Lower leg skin (tissue), 4 donors: ENCODE data around the gene RCE1. TPM values are rescaled to one million over a fixed set of nuclear protein-coding genes. Genes with fewer than 3 reads are reported as not detected.

Experiments
- DNase-seq, 2 donors: peaks; one replicate each; pipeline ENCODE4 v3.0.0-alpha.2; 2019; ENCODE audit warnings: low spot score in 2 of 2
- H3K4me3 ChIP-seq: fragments of 200-600 bp; sonication (generic); 2 replicates; pipeline ENCODE4 v1.5.1; 2017; ENCODE audit warnings: mild to moderate bottlenecking, low read depth; ENCODE audit not compliant: poor library complexity, severe bottlenecking
- POLR2A ChIP-seq, 2 donors: fragments of 450-650 bp; IDR thresholded peaks; one replicate each; pipeline ENCODE4 v1.6.1; 2016 to 2017; ENCODE audit warnings: antibody characterized with exemption in 2 of 2, mild to moderate bottlenecking in 1 of 2, moderate library complexity in 1 of 2
- WGBS, 2 donors: methylation state at CpG; one replicate each; pipeline ENCODE4 v1.1.5; 2018; 5-methylcytosine and 5-hydroxymethylcytosine counted together
- intact Hi-C: fragments of 100-400 bp; cut with DNase I; formaldehyde crosslinking; loops from one replicate; pipeline ENCODE4 v1.15.0; 2023; ENCODE audit warnings: low total_unique reads
- total RNA-seq, 4 donors: library from RNA; depleted of rRNA; stranded (reverse); fragments of >200 nt; gene quantifications; one replicate each; pipeline ENCODE4 v1.1.0, GENCODE V29; 2016
- TF ChIP-seq, protein P1 (sequence below), 3 donors: fragments of 450-650 bp; IDR thresholded peaks; one replicate each; pipeline ENCODE4 v1.5.1; 2016; ENCODE audit warnings: antibody characterized with exemption in 3 of 3, mild to moderate bottlenecking in 3 of 3, moderate library complexity in 2 of 3

Gene RCE1
- total RNA-seq, 4 donors from 2014 or later = 23.8 to 32.8 (median 29.7) TPM

DNA sequence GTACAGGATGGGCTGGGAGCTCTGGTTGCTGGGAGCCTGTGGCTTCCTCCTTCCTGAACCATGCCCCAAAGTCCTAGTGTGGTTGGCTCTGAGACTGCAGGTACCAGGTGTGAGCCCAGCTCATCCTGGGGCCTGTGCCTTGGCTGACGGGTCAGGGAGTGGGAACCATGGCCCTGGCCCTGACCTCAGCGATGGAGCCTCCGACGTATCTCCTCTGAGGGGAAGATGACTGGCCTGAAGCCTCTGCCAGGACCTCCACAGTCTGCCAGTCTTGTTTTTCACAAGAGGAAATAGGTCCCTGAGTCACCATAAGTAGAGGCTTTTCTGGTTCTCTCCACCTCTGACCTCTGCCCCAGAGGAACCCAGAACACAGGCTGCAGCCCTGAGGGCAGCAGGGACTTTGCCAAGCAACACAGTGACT lies 3.4 kb downstream of the RCE1 start:
- no peak overlapping the region for H3K4me3 ChIP-seq
- TF ChIP-seq, protein P1, sequence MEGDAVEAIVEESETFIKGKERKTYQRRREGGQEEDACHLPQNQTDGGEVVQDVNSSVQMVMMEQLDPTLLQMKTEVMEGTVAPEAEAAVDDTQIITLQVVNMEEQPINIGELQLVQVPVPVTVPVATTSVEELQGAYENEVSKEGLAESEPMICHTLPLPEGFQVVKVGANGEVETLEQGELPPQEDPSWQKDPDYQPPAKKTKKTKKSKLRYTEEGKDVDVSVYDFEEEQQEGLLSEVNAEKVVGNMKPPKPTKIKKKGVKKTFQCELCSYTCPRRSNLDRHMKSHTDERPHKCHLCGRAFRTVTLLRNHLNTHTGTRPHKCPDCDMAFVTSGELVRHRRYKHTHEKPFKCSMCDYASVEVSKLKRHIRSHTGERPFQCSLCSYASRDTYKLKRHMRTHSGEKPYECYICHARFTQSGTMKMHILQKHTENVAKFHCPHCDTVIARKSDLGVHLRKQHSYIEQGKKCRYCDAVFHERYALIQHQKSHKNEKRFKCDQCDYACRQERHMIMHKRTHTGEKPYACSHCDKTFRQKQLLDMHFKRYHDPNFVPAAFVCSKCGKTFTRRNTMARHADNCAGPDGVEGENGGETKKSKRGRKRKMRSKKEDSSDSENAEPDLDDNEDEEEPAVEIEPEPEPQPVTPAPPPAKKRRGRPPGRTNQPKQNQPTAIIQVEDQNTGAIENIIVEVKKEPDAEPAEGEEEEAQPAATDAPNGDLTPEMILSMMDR (IDR thresholded peaks at IDR 0.05) = no peak
- no peak for TF ChIP-seq POLR2A (IDR thresholded peaks at IDR 0.05)
- WGBS, 2 donors = 79 to 83% methylated on average over 3 to 4 of the region's 4 CpGs
- DNase-seq = peak in 1 of 2 donors; percentile 81
- intact Hi-C loops = no loop called here

DNA sequence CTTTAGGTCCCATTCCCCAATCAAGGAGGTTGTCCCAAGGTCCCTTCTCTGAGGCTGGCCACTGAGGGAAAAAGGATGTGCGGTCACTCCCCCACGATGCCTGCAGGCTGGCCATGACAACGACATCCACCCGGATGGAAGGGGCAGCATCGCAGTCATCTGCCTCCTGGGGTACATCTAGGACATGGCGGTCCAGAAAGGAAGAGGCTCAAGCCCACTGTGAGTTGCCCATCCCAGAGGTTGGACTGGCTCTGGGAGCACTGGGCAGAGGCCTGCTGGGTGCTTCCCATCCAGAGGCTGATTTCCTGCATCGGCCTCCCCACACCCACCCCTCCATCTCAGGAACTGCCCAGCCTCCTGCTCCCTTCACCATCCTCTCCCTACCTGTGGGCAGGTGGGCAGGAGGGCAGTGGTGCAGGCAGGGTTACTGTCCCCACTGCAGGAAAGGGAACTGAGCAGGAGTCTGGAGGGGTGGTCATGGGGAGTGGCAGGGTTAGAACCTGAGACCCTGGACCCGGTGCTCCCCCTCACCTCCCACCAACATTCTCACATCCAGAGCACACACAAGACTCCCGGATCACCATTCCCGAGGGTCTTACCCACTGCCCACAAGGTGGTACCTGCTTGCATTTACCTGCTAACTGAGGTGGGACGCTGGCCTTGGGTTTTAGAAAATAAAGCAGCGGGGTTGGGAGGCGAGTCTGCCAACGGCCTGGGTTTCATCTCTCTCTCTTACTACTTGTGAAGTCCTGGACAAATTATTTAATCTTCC lies 4.4 kb downstream of the RCE1 start:
- H3K4me3 ChIP-seq = no peak overlapping the region
- intact Hi-C loops = no loop called here
- WGBS, 2 donors = 80 to 83% methylated on average over 14 of the region's 14 CpGs
- TF ChIP-seq, protein P1 (IDR thresholded peaks at IDR 0.05) = no peak
- no peak for TF ChIP-seq POLR2A (IDR thresholded peaks at IDR 0.05)
- peak in 1 of 2 donors; percentile 68 for DNase-seq

DNA sequence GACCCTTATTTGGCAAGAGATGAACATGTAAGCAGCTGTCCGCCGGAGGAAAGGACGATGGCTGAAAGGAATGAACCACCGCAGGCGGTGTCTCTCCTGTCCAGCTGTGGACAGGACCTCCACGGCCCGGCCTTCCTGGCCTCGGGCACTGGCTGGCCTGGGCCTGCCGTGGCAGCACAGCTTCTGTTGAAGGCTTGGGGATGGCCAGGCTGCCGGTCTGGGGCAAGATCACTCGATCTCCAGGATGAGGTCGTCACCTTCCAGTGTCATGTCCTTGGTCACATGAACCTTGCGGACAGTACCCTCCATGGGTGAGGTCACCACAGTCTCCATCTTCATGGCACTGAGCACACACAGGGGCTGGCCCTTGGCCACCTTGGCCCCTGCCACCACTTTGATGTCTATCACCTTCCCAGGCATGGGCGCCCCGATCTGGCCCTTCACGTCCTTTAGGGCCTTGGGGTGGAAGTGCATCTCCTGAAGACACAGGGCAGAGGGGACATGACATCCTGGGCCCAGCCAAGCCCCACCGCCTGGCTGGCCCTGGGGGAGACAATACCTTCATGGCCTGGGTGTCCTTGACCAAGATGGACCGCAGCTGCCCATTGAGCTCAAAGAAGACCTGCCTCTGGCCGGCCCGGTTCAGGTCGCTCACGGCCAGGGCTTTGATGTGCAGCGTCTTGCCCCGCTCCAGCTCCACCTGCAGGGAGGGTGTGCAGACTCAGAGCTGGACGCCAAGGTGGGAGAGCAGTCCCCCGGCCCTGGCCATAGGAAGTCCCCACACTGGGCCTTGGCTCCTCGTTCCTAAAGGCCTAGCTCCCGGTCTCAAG lies 5.6 kb downstream of the RCE1 start:
- peak in 1 of 2 donors; percentile 86 for DNase-seq

DNA sequence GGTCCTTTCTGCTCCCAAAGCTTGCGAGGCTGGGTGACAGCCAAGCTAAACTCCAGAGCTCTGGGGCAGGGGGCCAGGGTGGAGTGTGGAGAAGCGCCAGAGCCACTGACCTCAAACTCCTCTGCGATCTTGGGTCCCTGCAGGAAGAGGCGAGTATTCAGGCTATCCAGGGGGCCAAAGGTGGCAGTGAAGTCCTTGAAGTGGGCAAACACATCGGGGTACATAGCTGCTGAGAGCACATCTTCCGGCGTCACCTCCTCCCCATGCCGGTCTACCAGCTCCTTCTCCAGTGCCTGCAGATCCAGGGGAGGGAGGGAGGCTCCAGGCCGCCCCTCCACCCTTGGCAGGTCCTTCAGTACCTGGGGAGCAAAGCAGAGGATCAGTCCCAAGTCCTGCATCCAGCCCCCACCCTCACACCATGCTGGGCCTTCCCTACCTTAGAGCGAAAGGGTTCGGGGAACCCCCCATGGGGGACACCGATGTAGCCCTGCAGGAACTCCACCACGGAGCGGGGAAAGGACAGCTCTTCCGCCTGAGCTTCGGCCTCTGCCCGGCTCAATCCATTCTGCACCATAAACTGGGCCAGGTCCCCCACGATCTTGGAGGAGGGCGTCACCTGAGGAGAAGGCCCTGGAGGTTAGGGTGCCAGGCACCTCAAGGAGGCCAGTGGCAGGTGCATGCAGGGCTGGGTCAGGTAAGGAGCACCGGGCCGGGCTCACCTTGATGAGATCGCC lies 6.4 kb downstream of the RCE1 start:
- 90 to 93% methylated on average over 14 to 20 of the region's 22 CpGs for WGBS, 2 donors
- TF ChIP-seq POLR2A (IDR thresholded peaks at IDR 0.05) = no peak
- TF ChIP-seq, protein P1 (IDR thresholded peaks at IDR 0.05) = no peak
- H3K4me3 ChIP-seq = no peak overlapping the region
- intact Hi-C loops = no loop called here
- peak in 1 of 2 donors; percentile 79 for DNase-seq

More for the DNA sequence above, 5.6 kb downstream of the RCE1 start:
- TF ChIP-seq, protein P1 (IDR thresholded peaks at IDR 0.05) = no peak
- intact Hi-C loops = no loop called here
- WGBS, 2 donors = 89 to 90% methylated on average over 26 to 28 of the region's 28 CpGs
- H3K4me3 ChIP-seq = no peak overlapping the region

DNA sequence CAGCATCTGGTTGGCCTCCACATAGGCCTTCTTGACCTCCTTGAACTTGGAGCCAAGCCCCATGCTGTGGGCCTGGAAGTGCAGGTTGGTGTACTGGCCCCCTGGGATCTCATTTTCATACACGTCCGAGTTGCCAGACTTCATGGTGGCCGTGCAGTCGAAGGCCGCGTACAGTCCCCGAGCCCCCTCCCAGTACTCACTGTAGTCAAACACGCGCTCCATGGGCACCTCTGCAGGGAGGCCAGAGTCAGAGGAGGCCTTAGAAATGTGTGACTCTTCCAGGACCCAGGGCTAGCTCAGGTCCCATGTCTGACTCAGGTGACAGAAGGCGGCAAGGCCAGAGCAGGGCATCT lies 7.0 kb downstream of the RCE1 start:
- peak in 1 of 2 donors; percentile 77 for DNase-seq
- intact Hi-C loops = no loop called here
- WGBS, 2 donors = 92 to 93% methylated on average over 10 of the region's 10 CpGs
- no peak overlapping the region for H3K4me3 ChIP-seq
- TF ChIP-seq POLR2A (IDR thresholded peaks at IDR 0.05) = no peak
- TF ChIP-seq, protein P1 (IDR thresholded peaks at IDR 0.05) = no peak
